Measurements from ENCODE around the gene LRMDA.

Gene LRMDA

GRCh38 chr10:76404531-76404930, 973.1 kb downstream of the LRMDA start:
- H3K18ac ChIP-seq (ENCODE audit: low read length) = no peak overlapping the region
- no CpG with 5 or more reads among the region's 4 CpGs for WGBS (ENCODE audit: extremely low coverage, insufficient coverage, low lambda C conversion rate)
- no peak overlapping the region for H3K9ac ChIP-seq (ENCODE audit: low read length)
- no peaks in the 10 kb centered on the region for H3K4me1 ChIP-seq (ENCODE audit: control insufficient read depth, low read depth, low read length)
- H3K27ac ChIP-seq (ENCODE audit: low read depth, low read length) = no peak overlapping the region
- no peak overlapping the region for H3K4ac ChIP-seq (ENCODE audit: low read depth, low read length)
- H3K4me2 ChIP-seq (ENCODE audit: low read length) = no peak overlapping the region
- H4K5ac ChIP-seq (ENCODE audit: low read length) = no peak overlapping the region
- H2AK5ac ChIP-seq (ENCODE audit: low read length) = no peak overlapping the region
- no peak overlapping the region for H3K4me3 ChIP-seq (ENCODE audit: low read length)
- no peak overlapping the region for H2BK120ac ChIP-seq (ENCODE audit: low read depth, low read length)
- no peaks in the 10 kb centered on the region for H3K79me1 ChIP-seq (ENCODE audit: low read length)
- no peak overlapping the region for H2BK5ac ChIP-seq (ENCODE audit: low read length)
- no peak overlapping the region for H4K8ac ChIP-seq (ENCODE audit: low read depth, low read length)
- no peak overlapping the region for H3K56ac ChIP-seq (ENCODE audit: low read length)
- no peaks in the 10 kb centered on the region for H3K36me3 ChIP-seq (ENCODE audit: control insufficient read depth, insufficient read depth, low read length)
- H3K27me3 ChIP-seq (ENCODE audit: insufficient read depth, low read length, poor library complexity) = no peaks in the 10 kb centered on the region
- H2BK15ac ChIP-seq (replicated peaks; ENCODE audit: low read depth) = no peak overlapping the region
- no peak for DNase-seq
- no peaks in the 10 kb centered on the region for H3K79me2 ChIP-seq (ENCODE audit: control insufficient read depth, insufficient read depth, low read length)
- no peak overlapping the region for H3K23ac ChIP-seq (ENCODE audit: low read length)

- WGBS (ENCODE audit: extremely low coverage, insufficient coverage, low lambda C conversion rate) = no CpG with 5 or more reads among the region's 6 CpGs
Measured at GRCh38 chr10:76405922-76406321, 974.5 kb downstream of the LRMDA start.

GRCh38 chr10:76408646-76409045, 977.2 kb downstream of the LRMDA start:
- Histone ChIP-seq H3K4ac (ENCODE audit: low read depth, low read length) (no peak overlapping the region), H3K23ac (ENCODE audit: low read length) (no peak overlapping the region), H3K36me3 (ENCODE audit: control insufficient read depth, insufficient read depth, low read length) (no peaks in the 10 kb centered on the region), H4K8ac (ENCODE audit: low read depth, low read length) (no peak overlapping the region), H3K9ac (ENCODE audit: low read length) (no peak overlapping the region), H3K79me2 (ENCODE audit: control insufficient read depth, insufficient read depth, low read length) (no peaks in the 10 kb centered on the region), H3K4me2 (ENCODE audit: low read length) (no peak overlapping the region), H3K27me3 (ENCODE audit: insufficient read depth, low read length, poor library complexity) (no peaks in the 10 kb centered on the region), H3K56ac (ENCODE audit: low read length) (no peak overlapping the region), H2BK15ac (replicated peaks; ENCODE audit: low read depth) (no peak overlapping the region), H3K18ac (ENCODE audit: low read length) (no peak overlapping the region), H2AK5ac (ENCODE audit: low read length) (no peak overlapping the region), H3K79me1 (ENCODE audit: low read length) (no peaks in the 10 kb centered on the region), H3K4me1 (ENCODE audit: control insufficient read depth, low read depth, low read length) (no peaks in the 10 kb centered on the region), H3K4me3 (ENCODE audit: low read length) (no peak overlapping the region), H3K27ac (ENCODE audit: low read depth, low read length) (no peak overlapping the region), H2BK5ac (ENCODE audit: low read length) (no peak overlapping the region), H4K5ac (ENCODE audit: low read length) (no peak overlapping the region), H2BK120ac (ENCODE audit: low read depth, low read length) (no peak overlapping the region)
- no CpG with 5 or more reads among the region's 3 CpGs for WGBS (ENCODE audit: extremely low coverage, insufficient coverage, low lambda C conversion rate)
- no peak for DNase-seq

More at GRCh38 chr10:76405922-76406321, 974.5 kb downstream of the LRMDA start:
- H2AK5ac ChIP-seq (ENCODE audit: low read length) = no peak overlapping the region
- H3K79me2 ChIP-seq (ENCODE audit: control insufficient read depth, insufficient read depth, low read length) = no peaks in the 10 kb centered on the region
- H3K27ac ChIP-seq (ENCODE audit: low read depth, low read length) = no peak overlapping the region
- no peak overlapping the region for H3K56ac ChIP-seq (ENCODE audit: low read length)
- H3K9ac ChIP-seq (ENCODE audit: low read length) = no peak overlapping the region
- no peak overlapping the region for H3K4me3 ChIP-seq (ENCODE audit: low read length)
- no peaks in the 10 kb centered on the region for H3K79me1 ChIP-seq (ENCODE audit: low read length)
- no peak overlapping the region for H3K23ac ChIP-seq (ENCODE audit: low read length)
- no peak overlapping the region for H2BK15ac ChIP-seq (replicated peaks; ENCODE audit: low read depth)
- H3K4ac ChIP-seq (ENCODE audit: low read depth, low read length) = no peak overlapping the region
- no peak overlapping the region for H4K8ac ChIP-seq (ENCODE audit: low read depth, low read length)
- no peaks in the 10 kb centered on the region for H3K4me1 ChIP-seq (ENCODE audit: control insufficient read depth, low read depth, low read length)
- no peak overlapping the region for H3K4me2 ChIP-seq (ENCODE audit: low read length)
- H3K18ac ChIP-seq (ENCODE audit: low read length) = no peak overlapping the region
- DNase-seq = no peak
- no peak overlapping the region for H2BK5ac ChIP-seq (ENCODE audit: low read length)
- H3K36me3 ChIP-seq (ENCODE audit: control insufficient read depth, insufficient read depth, low read length) = no peaks in the 10 kb centered on the region
- no peak overlapping the region for H4K5ac ChIP-seq (ENCODE audit: low read length)
- no peak overlapping the region for H2BK120ac ChIP-seq (ENCODE audit: low read depth, low read length)
- no peaks in the 10 kb centered on the region for H3K27me3 ChIP-seq (ENCODE audit: insufficient read depth, low read length, poor library complexity)

- no CpG with 5 or more reads among the region's 8 CpGs for WGBS (ENCODE audit: extremely low coverage, insufficient coverage, low lambda C conversion rate)
- no peak overlapping the region for H4K8ac ChIP-seq (ENCODE audit: low read depth, low read length)
- H3K56ac ChIP-seq (ENCODE audit: low read length) = no peak overlapping the region
- H4K5ac ChIP-seq (ENCODE audit: low read length) = no peak overlapping the region
- H3K27ac ChIP-seq (ENCODE audit: low read depth, low read length) = no peak overlapping the region
- no peak overlapping the region for H3K9ac ChIP-seq (ENCODE audit: low read length)
- no peak overlapping the region for H3K23ac ChIP-seq (ENCODE audit: low read length)
- H3K79me1 ChIP-seq (ENCODE audit: low read length) = no peaks in the 10 kb centered on the region
- no peak overlapping the region for H2BK5ac ChIP-seq (ENCODE audit: low read length)
- H3K27me3 ChIP-seq (ENCODE audit: insufficient read depth, low read length, poor library complexity) = no peaks in the 10 kb centered on the region
- H3K79me2 ChIP-seq (ENCODE audit: control insufficient read depth, insufficient read depth, low read length) = no peaks in the 10 kb centered on the region
- H3K4me1 ChIP-seq (ENCODE audit: control insufficient read depth, low read depth, low read length) = no peaks in the 10 kb centered on the region
- H3K18ac ChIP-seq (ENCODE audit: low read length) = no peak overlapping the region
- no peak overlapping the region for H3K4ac ChIP-seq (ENCODE audit: low read depth, low read length)
- no peak overlapping the region for H2BK120ac ChIP-seq (ENCODE audit: low read depth, low read length)
- no peak for DNase-seq
- no peak overlapping the region for H2AK5ac ChIP-seq (ENCODE audit: low read length)
- H2BK15ac ChIP-seq (replicated peaks; ENCODE audit: low read depth) = no peak overlapping the region
- H3K4me2 ChIP-seq (ENCODE audit: low read length) = no peak overlapping the region
- no peaks in the 10 kb centered on the region for H3K36me3 ChIP-seq (ENCODE audit: control insufficient read depth, insufficient read depth, low read length)
- no peak overlapping the region for H3K4me3 ChIP-seq (ENCODE audit: low read length)
Measured at GRCh38 chr10:76411729-76412435, 980.5 kb downstream of the LRMDA start.

- H3K56ac ChIP-seq (ENCODE audit: low read length) = no peak overlapping the region
- no peak overlapping the region for H3K4me3 ChIP-seq (ENCODE audit: low read length)
- no peak overlapping the region for H4K8ac ChIP-seq (ENCODE audit: low read depth, low read length)
- H3K36me3 ChIP-seq (ENCODE audit: control insufficient read depth, insufficient read depth, low read length) = no peaks in the 10 kb centered on the region
- no peak overlapping the region for H3K9ac ChIP-seq (ENCODE audit: low read length)
- no peak overlapping the region for H3K27ac ChIP-seq (ENCODE audit: low read depth, low read length)
- no peak overlapping the region for H2BK5ac ChIP-seq (ENCODE audit: low read length)
- H3K27me3 ChIP-seq (ENCODE audit: insufficient read depth, low read length, poor library complexity) = no peaks in the 10 kb centered on the region
- no peaks in the 10 kb centered on the region for H3K79me2 ChIP-seq (ENCODE audit: control insufficient read depth, insufficient read depth, low read length)
- WGBS (ENCODE audit: extremely low coverage, insufficient coverage, low lambda C conversion rate) = no CpG with 5 or more reads among the region's 7 CpGs
- no peak overlapping the region for H3K23ac ChIP-seq (ENCODE audit: low read length)
- no peak overlapping the region for H3K4me2 ChIP-seq (ENCODE audit: low read length)
- no peak overlapping the region for H2AK5ac ChIP-seq (ENCODE audit: low read length)
- H3K79me1 ChIP-seq (ENCODE audit: low read length) = no peaks in the 10 kb centered on the region
- no peak overlapping the region for H4K5ac ChIP-seq (ENCODE audit: low read length)
- no peak overlapping the region for H3K4ac ChIP-seq (ENCODE audit: low read depth, low read length)
- H3K18ac ChIP-seq (ENCODE audit: low read length) = no peak overlapping the region
- no peaks in the 10 kb centered on the region for H3K4me1 ChIP-seq (ENCODE audit: control insufficient read depth, low read depth, low read length)
- H2BK15ac ChIP-seq (replicated peaks; ENCODE audit: low read depth) = no peak overlapping the region
- DNase-seq = no peak
- no peak overlapping the region for H2BK120ac ChIP-seq (ENCODE audit: low read depth, low read length)
Measured at GRCh38 chr10:76415554-76415953, 984.1 kb downstream of the LRMDA start.

GRCh38 chr10:76416642-76417041, 985.2 kb downstream of the LRMDA start:
- H3K79me2 ChIP-seq (ENCODE audit: control insufficient read depth, insufficient read depth, low read length) = no peaks in the 10 kb centered on the region
- no peak overlapping the region for H3K9ac ChIP-seq (ENCODE audit: low read length)
- no peaks in the 10 kb centered on the region for H3K4me1 ChIP-seq (ENCODE audit: control insufficient read depth, low read depth, low read length)
- H3K23ac ChIP-seq (ENCODE audit: low read length) = no peak overlapping the region
- H2BK15ac ChIP-seq (replicated peaks; ENCODE audit: low read depth) = no peak overlapping the region
- WGBS (ENCODE audit: extremely low coverage, insufficient coverage, low lambda C conversion rate) = no CpG with 5 or more reads among the region's 4 CpGs
- no peaks in the 10 kb centered on the region for H3K27me3 ChIP-seq (ENCODE audit: insufficient read depth, low read length, poor library complexity)
- H3K18ac ChIP-seq (ENCODE audit: low read length) = no peak overlapping the region
- no peak overlapping the region for H3K27ac ChIP-seq (ENCODE audit: low read depth, low read length)
- no peak overlapping the region for H4K8ac ChIP-seq (ENCODE audit: low read depth, low read length)
- no peaks in the 10 kb centered on the region for H3K36me3 ChIP-seq (ENCODE audit: control insufficient read depth, insufficient read depth, low read length)
- H3K79me1 ChIP-seq (ENCODE audit: low read length) = no peaks in the 10 kb centered on the region
- no peak overlapping the region for H3K4me2 ChIP-seq (ENCODE audit: low read length)
- no peak for DNase-seq
- no peak overlapping the region for H3K4ac ChIP-seq (ENCODE audit: low read depth, low read length)
- no peak overlapping the region for H3K56ac ChIP-seq (ENCODE audit: low read length)
- no peak overlapping the region for H2AK5ac ChIP-seq (ENCODE audit: low read length)
- H3K4me3 ChIP-seq (ENCODE audit: low read length) = no peak overlapping the region
- no peak overlapping the region for H2BK5ac ChIP-seq (ENCODE audit: low read length)
- no peak overlapping the region for H4K5ac ChIP-seq (ENCODE audit: low read length)
- H2BK120ac ChIP-seq (ENCODE audit: low read depth, low read length) = no peak overlapping the region
